Gastrocnemius medialis (tissue), 4 donors: ENCODE results near the gene APP. TPM values are rescaled to one million over a fixed set of nuclear protein-coding genes. Genes with fewer than 3 reads are reported as not detected.
A peak's percentile ranks its signal among the peaks of the same experiment; 100 is the strongest.

ENCODE experiments used
- ATAC-seq, 2 donors: fragments of 150-250 bp; one replicate each; pipeline ENCODE4 v1.9.1; 2016
- DNase-seq, 2 donors: peaks; one replicate each; pipeline ENCODE4 v3.0.0-alpha.2; 2019
- H3K27ac ChIP-seq, 4 donors: fragments of 200-600 bp; sonication (generic); 1 replicate in 1 of 4; 2 replicates in 3 of 4; pipeline ENCODE4 v1.5.1; 2016 to 2018; ENCODE audit warnings: mild to moderate bottlenecking in 2 of 4, moderate library complexity in 1 of 4
- H3K27me3 ChIP-seq, 3 donors: fragments of 200-600 bp; sonication (generic) in 2 of 3; 1 replicate in 1 of 3; 2 replicates in 2 of 3; pipeline versions ENCODE4 v1.5.1 to v1.6.0; 2016 to 2019; ENCODE audit warnings: mild to moderate bottlenecking in 1 of 3, moderate library complexity in 1 of 3
- H3K36me3 ChIP-seq, 2 donors: fragments of 200-600 bp; sonication (generic) in 1 of 2; one replicate each; pipeline ENCODE4 v1.5.1; 2017 to 2018
- H3K4me1 ChIP-seq, 2 donors: fragments of 200-600 bp; sonication (generic) in 1 of 2; one replicate each; pipeline ENCODE4 v1.5.1; 2016 to 2017; ENCODE audit warnings: mild to moderate bottlenecking in 2 of 2
- H3K4me3 ChIP-seq, 4 donors: fragments of 200-600 bp; sonication (generic) in 3 of 4; 1 replicate in 1 of 4; 2 replicates in 3 of 4; pipeline ENCODE4 v1.5.1; 2016 to 2019; ENCODE audit warnings: mild to moderate bottlenecking in 2 of 4
- H3K9me3 ChIP-seq, 3 donors: fragments of 200-600 bp; sonication (generic) in 2 of 3; 1 replicate in 1 of 3; 2 replicates in 2 of 3; pipeline ENCODE4 v1.5.1; 2016 to 2019
- POLR2A ChIP-seq, 2 donors: fragments of 450-650 bp; IDR thresholded peaks; one replicate each; pipeline ENCODE4 v1.6.1; 2017; ENCODE audit warnings: antibody characterized with exemption in 2 of 2, mild to moderate bottlenecking in 2 of 2, moderate library complexity in 2 of 2
- in situ Hi-C, 4 donors: fragments of 200-750 bp; cut with MboI; loops; one replicate each; pipeline versions ENCODE4 v1.15.0 to v1.8.0; 2017; ENCODE audit warnings: low sequenced_read_pairs in 4 of 4
- intact Hi-C: fragments of 100-400 bp; cut with DNase I; formaldehyde crosslinking; loops from one replicate; pipeline ENCODE4 v1.15.1; 2023; ENCODE audit warnings: low total_unique reads
- total RNA-seq, 4 donors: library from RNA; depleted of rRNA; stranded (reverse); fragments of >200 nt; gene quantifications; one replicate each; pipeline versions ENCODE4 v1.1.0 to v1.2.3, GENCODE V29; 2016
- TF ChIP-seq, protein P1 (sequence below), 5 experiments: fragments of 450-650 bp in 3 of 5; fragments of 200-600 bp in 2 of 5; sonication (generic) in 2 of 5; IDR thresholded peaks in 4 of 5; conservative IDR thresholded peaks in 1 of 5; 1 replicate in 4 of 5; 2 replicates in 1 of 5; pipeline ENCODE4 v1.5.1; 2016 to 2019; ENCODE audit warnings: antibody characterized with exemption in 5 of 5, mild to moderate bottlenecking in 3 of 5, moderate library complexity in 3 of 5

APP gene
- total RNA-seq, 4 donors from 2014 or later: 45.8 to 73.2 (median 70.1) TPM

DNA sequence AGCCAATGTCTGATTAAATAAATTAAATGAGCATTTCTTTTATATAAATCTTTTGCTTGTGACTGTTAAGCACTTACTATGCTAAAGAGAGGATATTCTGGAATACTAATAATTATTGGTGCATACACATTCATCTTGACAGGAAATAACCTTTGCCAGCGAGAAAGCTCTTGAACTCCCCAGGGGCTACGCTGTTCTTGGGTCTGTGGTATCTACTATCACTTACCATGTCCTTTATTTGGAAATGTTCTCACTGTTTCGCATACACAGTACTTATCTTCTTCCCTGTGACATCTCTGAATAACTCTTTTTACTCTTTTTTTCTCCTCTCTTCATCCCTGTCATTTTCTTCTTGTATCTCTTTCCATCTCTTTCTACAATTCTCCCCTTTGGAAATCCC is 257.1 kb downstream of the APP start:
- TF ChIP-seq, protein P1, sequence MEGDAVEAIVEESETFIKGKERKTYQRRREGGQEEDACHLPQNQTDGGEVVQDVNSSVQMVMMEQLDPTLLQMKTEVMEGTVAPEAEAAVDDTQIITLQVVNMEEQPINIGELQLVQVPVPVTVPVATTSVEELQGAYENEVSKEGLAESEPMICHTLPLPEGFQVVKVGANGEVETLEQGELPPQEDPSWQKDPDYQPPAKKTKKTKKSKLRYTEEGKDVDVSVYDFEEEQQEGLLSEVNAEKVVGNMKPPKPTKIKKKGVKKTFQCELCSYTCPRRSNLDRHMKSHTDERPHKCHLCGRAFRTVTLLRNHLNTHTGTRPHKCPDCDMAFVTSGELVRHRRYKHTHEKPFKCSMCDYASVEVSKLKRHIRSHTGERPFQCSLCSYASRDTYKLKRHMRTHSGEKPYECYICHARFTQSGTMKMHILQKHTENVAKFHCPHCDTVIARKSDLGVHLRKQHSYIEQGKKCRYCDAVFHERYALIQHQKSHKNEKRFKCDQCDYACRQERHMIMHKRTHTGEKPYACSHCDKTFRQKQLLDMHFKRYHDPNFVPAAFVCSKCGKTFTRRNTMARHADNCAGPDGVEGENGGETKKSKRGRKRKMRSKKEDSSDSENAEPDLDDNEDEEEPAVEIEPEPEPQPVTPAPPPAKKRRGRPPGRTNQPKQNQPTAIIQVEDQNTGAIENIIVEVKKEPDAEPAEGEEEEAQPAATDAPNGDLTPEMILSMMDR (IDR thresholded peaks at IDR 0.05 in 4 of 5, conservative IDR thresholded peaks at IDR 0.05 in 1 of 5): no peak
- no peak for TF ChIP-seq POLR2A (IDR thresholded peaks at IDR 0.05)

GRCh38 chr21:25912402-25912746 is 258.2 kb downstream of the APP start:
- Histone ChIP-seq H3K36me3 (no peaks in the 10 kb centered on the region), H3K4me3 (no peak overlapping the region), H3K27ac (no peak overlapping the region), H3K27me3 (no peaks in the 10 kb centered on the region), H3K4me1 (peaks cover 0 to 4% of the 10 kb centered on the region in 2 donors), H3K9me3 (no peaks in the 10 kb centered on the region)
- intact Hi-C loops: no loop called here
- TF ChIP-seq POLR2A (IDR thresholded peaks at IDR 0.05): no peak
- TF ChIP-seq, protein P1 (IDR thresholded peaks at IDR 0.05 in 4 of 5, conservative IDR thresholded peaks at IDR 0.05 in 1 of 5): no peak
- ATAC-seq: no peak
- in situ Hi-C loops: no loop called here
- DNase-seq: no peak

More for the DNA sequence above, 257.1 kb downstream of the APP start:
- H3K4me1 ChIP-seq: peaks cover 0 to 4% of the 10 kb centered on the region in 2 donors
- peak overlapping the region in 1 of 4 donors; percentile 10 for H3K27ac ChIP-seq
- no peaks in the 10 kb centered on the region for H3K36me3 ChIP-seq
- no peaks in the 10 kb centered on the region for H3K9me3 ChIP-seq
- DNase-seq (no peak), ATAC-seq (no peak)
- no peaks in the 10 kb centered on the region for H3K27me3 ChIP-seq
- H3K4me3 ChIP-seq: no peak overlapping the region
- intact Hi-C loops: no loop called here
- in situ Hi-C loops: no loop called here

GRCh38 chr21:25911730-25912401 is 258.7 kb downstream of the APP start:
- H3K4me3 ChIP-seq: no peak overlapping the region
- peaks cover 0 to 4% of the 10 kb centered on the region in 2 donors for H3K4me1 ChIP-seq
- H3K36me3 ChIP-seq: no peaks in the 10 kb centered on the region
- ATAC-seq: no peak
- DNase-seq: no peak
- TF ChIP-seq POLR2A (IDR thresholded peaks at IDR 0.05): no peak
- TF ChIP-seq, protein P1 (IDR thresholded peaks at IDR 0.05 in 4 of 5, conservative IDR thresholded peaks at IDR 0.05 in 1 of 5): no peak
- in situ Hi-C loops (no loop called here), intact Hi-C loops (no loop called here)
- H3K27ac ChIP-seq: no peak overlapping the region
- no peaks in the 10 kb centered on the region for H3K9me3 ChIP-seq
- H3K27me3 ChIP-seq: no peaks in the 10 kb centered on the region

DNA sequence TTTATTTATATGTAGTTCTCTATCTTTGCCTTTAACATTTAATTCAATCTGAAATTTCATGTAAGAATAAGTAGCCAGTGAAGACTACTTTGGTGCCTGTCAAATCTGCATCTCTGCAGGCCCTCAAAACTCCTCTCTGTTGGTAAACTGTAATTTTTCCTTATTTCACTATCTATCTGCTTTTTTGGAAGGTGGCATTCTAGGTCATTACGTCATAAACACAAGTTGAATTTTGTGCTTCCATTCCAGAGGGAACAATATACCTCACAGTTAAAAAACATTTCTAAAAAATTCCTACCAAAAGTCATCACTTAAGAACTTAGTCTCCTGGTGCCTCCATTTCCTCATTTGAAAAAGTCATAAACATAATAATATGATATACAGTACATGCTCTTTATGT is 259.8 kb downstream of the APP start:
- TF ChIP-seq POLR2A (IDR thresholded peaks at IDR 0.05): no peak
- TF ChIP-seq, protein P1 (IDR thresholded peaks at IDR 0.05 in 4 of 5, conservative IDR thresholded peaks at IDR 0.05 in 1 of 5): no peak
- intact Hi-C loops (no loop called here), in situ Hi-C loops (no loop called here)
- no peak overlapping the region for H3K27ac ChIP-seq
- H3K36me3 ChIP-seq: no peaks in the 10 kb centered on the region
- H3K4me3 ChIP-seq: no peak overlapping the region
- H3K27me3 ChIP-seq: no peaks in the 10 kb centered on the region
- peaks cover 0 to 4% of the 10 kb centered on the region in 2 donors for H3K4me1 ChIP-seq
- ATAC-seq: no peak
- DNase-seq: no peak
- H3K9me3 ChIP-seq: no peaks in the 10 kb centered on the region

- H3K27ac ChIP-seq: no peak overlapping the region
- peaks cover 0 to 4% of the 10 kb centered on the region in 2 donors for H3K4me1 ChIP-seq
- intact Hi-C loops: no loop called here
- in situ Hi-C loops: no loop called here
- H3K27me3 ChIP-seq: no peaks in the 10 kb centered on the region
- ATAC-seq: no peak
- H3K4me3 ChIP-seq: no peak overlapping the region
- H3K36me3 ChIP-seq: no peaks in the 10 kb centered on the region
- no peaks in the 10 kb centered on the region for H3K9me3 ChIP-seq
- TF ChIP-seq, protein P1 (IDR thresholded peaks at IDR 0.05 in 4 of 5, conservative IDR thresholded peaks at IDR 0.05 in 1 of 5): no peak
- TF ChIP-seq POLR2A (IDR thresholded peaks at IDR 0.05): no peak
- no peak for DNase-seq
Observed at GRCh38 chr21:25909341-25909740, 261.2 kb downstream of the APP start.
